Pancreas (tissue), 10 donors: ENCODE measurements around the gene GPR151. TPM values are rescaled to one million over a fixed set of nuclear protein-coding genes. Genes with fewer than 3 reads are reported as not detected.

Source experiments
- ATAC-seq, 4 donors: fragments of 200-7000 bp; cut with Tn5 transposase; one replicate each; pipeline versions ENCODE4 v1.8.0 to v1.9.1; 2020; ENCODE audit warnings: mild to moderate bottlenecking in 4 of 4, moderate library complexity in 4 of 4
- DNase-seq, 6 donors: peaks; one replicate each; pipeline ENCODE4 v3.0.0-alpha.2; 2020
- FAIRE-seq: peaks from 2 replicates; lab custom pipeline; 2012; peaks lifted over from hg19 to GRCh38; lab: Jason Lieb, UNC
- H3K27ac ChIP-seq, 4 donors: fragments of 200-600 bp; sonication (generic); 1 replicate in 3 of 4; 2 replicates in 1 of 4; pipeline versions ENCODE4 v1.5.0 to v1.8.0; 2020
- H3K27me3 ChIP-seq, 4 donors: fragments of 200-600 bp; one replicate each; pipeline ENCODE4 v1.8.0; 2021
- H3K36me3 ChIP-seq, 3 donors: fragments of 200-600 bp; sonication (generic) in 1 of 3; one replicate each; pipeline versions ENCODE4 v1.5.0 to v1.8.0; 2020 to 2021
- H3K4me1 ChIP-seq, 3 donors: fragments of 200-600 bp; one replicate each; pipeline ENCODE4 v1.8.0; 2021
- H3K4me3 ChIP-seq, 4 donors: fragments of 200-600 bp; sonication (generic) in 2 of 4; one replicate each; pipeline versions ENCODE4 v1.5.0 to v1.8.0; 2020 to 2021
- H3K9me3 ChIP-seq, 4 donors: fragments of 200-600 bp; one replicate each; pipeline ENCODE4 v1.8.0; 2021
- WGBS, 2 donors: extraction: QIAGEN DNeasy Blood & Tissue Kit; methylation state at CpG; one replicate each; pipeline ENCODE4 v1.1.7; 2013; 5-methylcytosine and 5-hydroxymethylcytosine counted together
- intact Hi-C, 3 donors: fragments of 100-400 bp; cut with DNase I; formaldehyde crosslinking; loops; one replicate each; pipeline versions ENCODE4 v1.11.1 to v1.14.2; 2022
- polyA plus RNA-seq, 2 donors: library from polyadenylated mRNA; stranded (reverse); fragments of 200-250 nt; gene quantifications; one replicate each; pipeline ENCODE4 v1.2.3, GENCODE V29; 2013
- total RNA-seq, 6 donors: library from RNA; stranded (reverse); fragmentation: NEBNext Ultra II Directional in 4 of 6; extraction: Animal tissue kit (Norgen Biotek cat#: 25700) in 4 of 6; gene quantifications; one replicate each; pipeline versions ENCODE4 v1.2.1 to v1.2.4, GENCODE V29; 2021 to 2023
- TF ChIP-seq, protein P1 (sequence below), 4 donors: fragments of 200-600 bp; sonication (generic) in 3 of 4; IDR thresholded peaks; one replicate each; pipeline versions ENCODE4 v1.5.0 to v1.8.0; 2021; ENCODE audit warnings: antibody characterized with exemption in 4 of 4
- donor health status: healthy with polysubstance abuse.
- donor health status: DM: no; HTN: no; CAD: no; lungs with moderate emphysema.
- donor health status: DM: no; HTN: no; CAD: no.
- donor health status: control.
- donor health status: control.
- donor health status: Bipolar disorder and iron deficiency.
- donor health status: DM: yes; HTN: yes; CAD: no.
- donor health status: DM: no; HTN: no; CAD: no.
- donor health status: DM: no; HTN: no; CAD: no.
- donor health status: DM: yes; HTN: yes; CAD: no.

Gene GPR151
- total and polyA plus RNA-seq, 8 donors = not detected

DNA sequence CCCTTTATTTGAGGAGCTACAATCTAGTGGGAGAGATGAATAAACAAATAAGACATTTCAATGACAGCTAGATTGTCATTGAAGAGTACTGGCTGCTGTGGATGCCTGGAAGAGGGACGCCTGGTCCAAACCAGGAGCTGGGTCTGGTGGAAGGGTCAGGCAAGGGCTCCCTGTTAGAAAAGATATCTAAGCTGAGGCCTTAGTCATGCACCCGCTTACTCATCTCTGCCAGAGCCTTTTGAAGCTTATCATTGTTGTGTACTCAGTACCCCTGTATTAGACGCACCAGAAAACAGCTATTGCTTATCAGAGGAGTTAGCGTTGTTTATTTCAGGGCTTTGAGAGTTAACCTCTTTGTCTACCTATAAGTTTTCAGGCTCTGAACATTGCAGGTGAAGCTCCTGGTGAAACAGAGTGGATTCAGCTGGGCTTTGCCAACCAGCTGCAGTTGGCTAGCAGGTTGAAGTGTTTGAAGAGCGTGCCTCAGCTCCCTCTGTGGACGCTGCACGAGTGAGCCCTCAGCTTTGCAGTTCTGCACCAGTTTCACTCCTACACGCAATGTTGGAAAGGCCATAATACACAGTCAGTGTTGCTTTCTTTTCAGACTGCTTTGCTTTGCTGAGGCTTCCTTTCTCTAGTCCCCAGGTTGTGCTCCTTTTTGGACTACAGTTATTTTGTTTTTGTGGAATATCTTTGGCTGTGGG is 5.6 kb upstream of the GPR151 start:
- Histone ChIP-seq H3K27ac (no peak overlapping the region), H3K4me1 (no peaks in the 10 kb centered on the region), H3K27me3 (no peaks in the 10 kb centered on the region), H3K4me3 (no peak overlapping the region), H3K36me3 (no peaks in the 10 kb centered on the region), H3K9me3 (no peaks in the 10 kb centered on the region)
- ATAC-seq (no peak), FAIRE-seq (no peak), DNase-seq (no peak)
- intact Hi-C loops = no loop called here
- TF ChIP-seq, protein P1, sequence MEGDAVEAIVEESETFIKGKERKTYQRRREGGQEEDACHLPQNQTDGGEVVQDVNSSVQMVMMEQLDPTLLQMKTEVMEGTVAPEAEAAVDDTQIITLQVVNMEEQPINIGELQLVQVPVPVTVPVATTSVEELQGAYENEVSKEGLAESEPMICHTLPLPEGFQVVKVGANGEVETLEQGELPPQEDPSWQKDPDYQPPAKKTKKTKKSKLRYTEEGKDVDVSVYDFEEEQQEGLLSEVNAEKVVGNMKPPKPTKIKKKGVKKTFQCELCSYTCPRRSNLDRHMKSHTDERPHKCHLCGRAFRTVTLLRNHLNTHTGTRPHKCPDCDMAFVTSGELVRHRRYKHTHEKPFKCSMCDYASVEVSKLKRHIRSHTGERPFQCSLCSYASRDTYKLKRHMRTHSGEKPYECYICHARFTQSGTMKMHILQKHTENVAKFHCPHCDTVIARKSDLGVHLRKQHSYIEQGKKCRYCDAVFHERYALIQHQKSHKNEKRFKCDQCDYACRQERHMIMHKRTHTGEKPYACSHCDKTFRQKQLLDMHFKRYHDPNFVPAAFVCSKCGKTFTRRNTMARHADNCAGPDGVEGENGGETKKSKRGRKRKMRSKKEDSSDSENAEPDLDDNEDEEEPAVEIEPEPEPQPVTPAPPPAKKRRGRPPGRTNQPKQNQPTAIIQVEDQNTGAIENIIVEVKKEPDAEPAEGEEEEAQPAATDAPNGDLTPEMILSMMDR (IDR thresholded peaks at IDR 0.05) = no peak
- 59 to 63% methylated on average over 8 of the region's 8 CpGs for WGBS, 2 donors

DNA sequence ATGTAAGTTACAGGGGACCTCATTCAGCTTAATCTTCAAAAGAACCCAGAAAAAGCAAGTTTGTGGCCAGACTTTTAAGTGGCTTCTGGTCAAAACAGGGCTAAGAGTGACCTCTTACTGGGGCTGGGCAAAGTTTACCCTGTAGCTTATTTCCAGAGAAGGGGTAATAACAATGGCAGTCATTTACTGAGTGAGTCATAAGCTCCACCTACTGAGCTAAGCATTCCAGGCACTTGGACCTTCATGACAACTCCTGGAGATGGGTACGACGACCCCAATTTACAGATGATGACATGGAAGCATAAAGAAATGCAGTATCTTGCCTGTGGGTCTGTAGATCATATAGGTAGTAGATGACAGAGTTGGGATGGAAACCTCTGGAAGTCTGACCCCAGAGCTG is 4.7 kb upstream of the GPR151 start:
- intact Hi-C loops = no loop called here
- no peak for FAIRE-seq
- TF ChIP-seq, protein P1 (IDR thresholded peaks at IDR 0.05) = no peak
- Histone ChIP-seq H3K4me3 (no peak overlapping the region), H3K4me1 (no peaks in the 10 kb centered on the region), H3K27me3 (no peaks in the 10 kb centered on the region), H3K36me3 (no peaks in the 10 kb centered on the region), H3K9me3 (no peaks in the 10 kb centered on the region), H3K27ac (no peak overlapping the region)
- DNase-seq = no peak
- 65 to 88% methylated on average over 2 of the region's 2 CpGs for WGBS, 2 donors
- no peak for ATAC-seq

DNA sequence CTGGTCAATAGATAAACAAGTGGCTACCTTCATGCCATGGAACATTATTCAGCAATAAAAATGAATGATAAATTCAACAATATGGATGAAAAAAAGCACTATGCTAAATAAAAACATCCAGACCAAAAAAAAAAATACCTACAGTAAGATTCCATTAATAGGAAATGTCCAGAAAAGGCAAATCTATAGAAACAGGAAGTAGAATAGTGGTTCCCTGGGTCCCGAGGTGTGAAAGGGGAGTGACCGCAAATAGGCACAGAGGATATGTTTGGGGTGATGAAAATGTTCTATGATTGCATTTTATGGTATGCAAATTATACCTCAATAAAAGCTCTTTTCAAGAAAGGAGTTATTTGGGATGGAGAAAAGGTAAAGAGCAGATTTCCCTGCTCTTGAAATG is 3.6 kb upstream of the GPR151 start:
- WGBS, 2 donors = 79 to 82% methylated on average over 2 of the region's 2 CpGs
- DNase-seq (no peak), FAIRE-seq (no peak), ATAC-seq (no peak)
- no peaks in the 10 kb centered on the region for H3K27me3 ChIP-seq
- TF ChIP-seq, protein P1 (IDR thresholded peaks at IDR 0.05) = no peak
- H3K4me1 ChIP-seq = no peaks in the 10 kb centered on the region
- no peak overlapping the region for H3K4me3 ChIP-seq
- H3K9me3 ChIP-seq = no peaks in the 10 kb centered on the region
- intact Hi-C loops = no loop called here
- H3K27ac ChIP-seq = no peak overlapping the region
- no peaks in the 10 kb centered on the region for H3K36me3 ChIP-seq

DNA sequence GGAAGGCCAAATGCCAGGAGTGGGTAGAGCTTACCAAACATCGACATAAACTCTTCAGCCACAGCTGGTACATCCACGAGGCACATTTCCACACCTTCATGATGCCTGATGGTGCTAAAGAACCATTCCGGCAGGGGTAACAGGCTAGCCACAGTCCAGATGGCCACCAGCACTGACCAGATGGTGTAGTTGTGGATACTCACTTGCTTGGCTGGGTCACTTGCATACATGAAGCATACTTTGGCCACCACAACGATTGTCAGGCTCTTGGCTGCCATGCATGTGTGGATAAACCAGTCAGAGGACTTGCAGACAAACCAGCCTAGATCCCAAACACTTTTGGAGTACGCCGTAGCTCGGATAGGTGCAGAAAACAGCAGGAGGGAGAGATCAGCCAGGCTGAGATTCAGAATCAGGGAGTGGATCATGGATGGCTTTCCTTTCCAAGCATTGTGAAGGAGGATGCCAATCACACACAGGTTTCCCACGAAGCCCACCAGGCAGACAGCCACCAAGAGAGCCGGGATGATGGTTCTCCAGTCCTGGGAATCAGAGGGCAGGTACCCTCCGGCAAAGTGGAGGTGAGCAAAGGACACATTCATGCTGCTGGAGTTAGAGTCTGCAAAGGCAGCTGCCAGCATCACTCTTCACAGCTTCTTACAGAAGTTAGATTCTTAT is 378 bp downstream of the GPR151 start:
- WGBS, 2 donors = 74 to 82% methylated on average over 10 of the region's 10 CpGs
- intact Hi-C loops = no loop called here

More for the DNA sequence above, 378 bp downstream of the GPR151 start:
- no peak for FAIRE-seq
- DNase-seq = no peak
- Histone ChIP-seq H3K36me3 (peaks cover 0 to 11% (median 0%) of the 10 kb centered on the region in 3 donors), H3K4me3 (no peak overlapping the region), H3K27me3 (no peaks in the 10 kb centered on the region), H3K27ac (no peak overlapping the region), H3K9me3 (no peaks in the 10 kb centered on the region), H3K4me1 (no peaks in the 10 kb centered on the region)
- TF ChIP-seq, protein P1 (IDR thresholded peaks at IDR 0.05) = no peak
- no peak for ATAC-seq
